Suprapubic skin (tissue), 4 donors: Measurements from ENCODE around the gene MGAT5.

Source experiments
- CTCF ChIP-seq, 2 donors: fragments of 200-600 bp in 1 of 2; fragments of 450-650 bp in 1 of 2; sonication (generic) in 1 of 2; IDR thresholded peaks; one replicate each; pipeline ENCODE4 v1.5.1; 2016 to 2019; ENCODE audit warnings: antibody characterized with exemption in 2 of 2, mild to moderate bottlenecking in 1 of 2, moderate library complexity in 1 of 2
- EP300 ChIP-seq: sonication (generic); formaldehyde crosslinking; IDR thresholded peaks from one replicate; pipeline ENCODE4 v1.6.1; 2017; ENCODE audit warnings: antibody characterized with exemption
- POLR2AphosphoS5 ChIP-seq, 3 donors: sonication (generic); formaldehyde crosslinking; IDR thresholded peaks; one replicate each; pipeline ENCODE4 v1.6.1; 2017; ENCODE audit warnings: antibody characterized with exemption in 3 of 3

- no peak for TF ChIP-seq CTCF (IDR thresholded peaks at IDR 0.05)
- TF ChIP-seq POLR2AphosphoS5 (IDR thresholded peaks at IDR 0.05) = no peak
- no peak for TF ChIP-seq EP300
Measured at GRCh38 chr2:134435505-134435904, 181.6 kb downstream of the MGAT5 start.
